SK-N-MC (cell line): Measurements from ENCODE around the gene DCAF4.

ENCODE experiments used
- EZH2 ChIP-seq: fragments of 200-600 bp; sonication (generic); IDR thresholded peaks from one replicate; pipeline ENCODE4 v1.6.1; 2017; ENCODE audit warnings: antibody characterized with exemption
- FOXP2 ChIP-seq: optimal IDR thresholded peaks from 2 replicates; pipeline ENCODE3; 2011; ENCODE audit warnings: mild to moderate bottlenecking, moderate library complexity; ENCODE audit not compliant: insufficient read depth; ENCODE audit errors: extremely low read length, control extremely low read depth
- POLR2AphosphoS5 ChIP-seq: IDR thresholded peaks from 2 replicates; pipeline ENCODE4 v1.6.1; 2012; ENCODE audit warnings: mild to moderate bottlenecking, low read depth, low read length, borderline replicate concordance

GRCh38 chr14:72946491-72946890 lies 20.2 kb downstream of the DCAF4 start:
- no peak for TF ChIP-seq POLR2AphosphoS5
- no peak for TF ChIP-seq EZH2
- TF ChIP-seq FOXP2: no peak
